NCI-H2107 (cell line): Measurements from ENCODE around the gene EIF4G3.
"Not testable (repeated sequence)": the region's sequence is repeated elsewhere in the genome, so short reads cannot be mapped to it uniquely, and the experiment has no call there.

Source experiments
- DNase-seq: peaks from one replicate; lab custom pipeline; 2025; lab: John Stamatoyannopoulos, UW

EIF4G3 gene

DNA sequence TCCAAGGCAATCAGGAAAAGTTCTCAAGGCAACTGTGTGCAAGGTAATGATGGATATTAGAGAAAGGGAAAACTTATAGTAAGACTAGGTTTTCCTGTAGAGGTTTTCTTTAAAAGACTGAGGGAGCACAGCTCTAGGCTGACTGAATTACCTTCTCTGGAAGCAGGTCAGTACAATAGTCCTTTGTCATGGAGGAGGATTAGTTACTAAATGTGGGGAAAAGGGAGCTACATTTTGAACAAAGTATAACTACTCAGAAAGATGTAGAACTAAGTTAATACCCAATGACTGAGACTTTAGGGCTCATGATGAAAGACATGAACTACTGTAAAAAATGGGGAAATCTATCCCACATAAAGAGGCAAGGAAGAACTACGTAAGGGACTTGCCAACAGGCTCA, 241.0 kb downstream of the EIF4G3 start:
- no peak for DNase-seq

DNA sequence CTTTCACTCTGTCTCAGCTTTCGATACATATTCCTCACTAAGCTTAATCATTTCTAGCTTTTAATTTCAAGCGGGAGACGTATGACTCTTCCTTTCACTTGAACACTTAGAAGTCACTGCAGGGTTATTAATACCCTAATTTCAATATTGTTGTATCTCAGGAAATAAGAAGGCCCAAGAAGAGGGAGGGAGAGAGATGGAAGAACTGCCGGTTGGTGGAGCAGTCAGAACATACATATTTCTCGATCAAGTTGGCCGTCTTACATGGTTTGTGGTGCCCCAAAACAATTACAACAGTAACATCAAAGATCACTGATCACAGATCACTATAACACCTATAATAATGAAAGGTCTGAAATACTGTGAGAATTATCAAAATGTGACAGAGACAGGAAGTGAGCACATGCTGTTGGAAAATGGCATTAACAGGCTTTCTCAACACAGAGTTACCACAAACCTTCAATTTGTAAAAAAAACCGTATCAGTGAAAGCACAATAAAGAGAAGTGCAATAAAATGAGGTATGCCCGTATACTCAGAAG, 244.2 kb downstream of the EIF4G3 start:
- DNase-seq, result no peak

DNA sequence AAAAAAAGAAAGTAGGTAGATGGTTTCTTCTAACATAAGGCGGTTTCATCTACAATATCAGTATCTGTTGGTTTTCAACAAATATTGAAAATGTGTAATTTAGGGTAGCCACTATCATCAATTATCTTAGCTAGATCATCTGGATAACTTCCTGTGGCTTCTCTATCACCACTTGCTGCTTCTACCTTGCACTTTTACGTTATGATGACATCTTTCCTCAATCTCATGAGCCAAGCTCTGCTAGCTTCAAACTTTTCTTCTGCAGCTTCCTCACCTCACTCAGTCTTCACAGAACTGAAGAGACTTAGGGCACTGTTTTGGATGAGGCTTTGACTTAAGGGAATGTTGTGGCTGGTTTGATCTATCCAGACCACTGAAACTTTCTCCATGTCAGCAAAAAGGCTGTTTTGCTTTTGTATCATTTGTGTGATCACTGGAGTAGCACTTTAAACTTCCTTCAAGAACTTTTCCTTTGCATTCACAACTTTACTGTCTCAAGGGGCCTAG, 244.7 kb downstream of the EIF4G3 start:
- DNase-seq, result no peak

DNA sequence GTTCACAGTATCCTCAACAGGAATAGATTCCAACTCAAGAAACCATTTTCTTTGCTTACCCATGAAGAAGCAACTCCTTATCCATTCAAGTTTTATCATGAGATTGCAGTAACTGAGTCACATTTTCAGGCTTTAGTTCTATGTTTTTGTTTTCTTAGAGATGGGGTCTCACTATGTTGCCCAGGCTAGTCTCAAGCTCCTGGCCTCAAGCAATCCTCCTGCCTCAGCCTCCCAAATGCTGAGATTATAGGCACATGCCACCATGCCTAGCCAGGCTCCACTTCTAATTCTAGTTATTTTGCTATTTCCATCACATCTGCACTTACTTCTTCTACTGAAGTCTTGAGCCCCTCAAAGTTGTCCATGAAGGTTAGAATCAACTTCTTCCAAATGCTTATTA, 246.3 kb downstream of the EIF4G3 start:
- DNase-seq, result no peak

DNA sequence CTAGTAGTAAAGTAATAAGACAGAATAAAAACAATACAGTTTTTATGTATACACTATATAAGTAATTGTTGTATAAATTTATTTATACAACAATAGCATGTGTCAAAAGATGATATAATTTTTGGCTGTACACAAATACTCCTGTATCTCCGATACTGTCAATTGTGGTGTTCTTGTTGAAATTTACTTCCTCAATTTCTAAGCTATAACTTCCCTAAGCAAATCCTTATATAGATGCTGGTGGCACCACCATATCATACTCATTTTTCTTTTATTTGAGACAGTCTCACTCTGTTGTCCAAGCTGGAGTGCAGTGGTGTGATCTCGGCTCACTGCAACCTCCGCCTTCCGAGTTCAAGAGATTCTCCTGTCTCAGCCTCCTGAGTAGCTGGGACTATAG, 248.6 kb downstream of the EIF4G3 start:
- no peak for DNase-seq

DNA sequence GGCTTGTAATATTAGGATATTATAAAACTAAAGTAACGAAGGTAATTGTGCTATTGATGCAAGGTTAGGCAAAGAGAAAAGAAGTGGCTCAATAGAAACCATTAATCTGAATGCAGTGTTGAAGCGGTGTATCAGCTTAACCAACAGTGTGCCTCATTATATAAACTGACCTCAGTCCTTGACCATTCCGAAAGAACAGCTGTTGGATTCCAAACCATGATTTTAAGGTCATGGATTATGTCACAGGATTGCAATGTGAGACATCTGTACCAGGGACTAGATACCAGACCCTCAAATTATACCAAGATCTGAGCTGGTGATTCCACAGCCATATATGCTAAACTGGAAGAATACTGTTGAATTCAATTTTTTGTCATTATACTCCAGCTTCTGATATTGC, 255.4 kb downstream of the EIF4G3 start:
- no peak for DNase-seq

GRCh38 chr1:20913242-20913641, 263.5 kb downstream of the EIF4G3 start:
- no peak for DNase-seq

DNA sequence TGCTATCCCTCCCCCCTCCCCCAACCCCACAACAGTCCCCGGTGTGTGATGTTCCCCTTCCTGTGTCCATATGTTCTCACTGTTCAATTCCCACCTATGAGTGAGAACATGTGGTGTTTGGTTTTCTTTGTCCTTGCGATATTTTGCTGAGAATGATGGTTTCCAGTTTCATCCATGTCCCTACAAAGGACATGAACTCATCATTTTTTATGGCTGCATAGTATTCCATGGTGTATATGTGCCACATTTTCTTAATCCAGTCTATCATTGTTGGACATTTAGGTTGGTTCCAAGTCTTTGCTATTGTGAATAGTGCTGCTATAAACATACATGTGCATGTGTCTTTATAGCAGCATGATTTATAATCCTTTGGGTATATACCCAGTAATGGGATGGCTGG, 269.2 kb downstream of the EIF4G3 start:
- not testable (repeated sequence) for DNase-seq

- no peak for DNase-seq
These were observed 273.3 kb downstream of the EIF4G3 start for GRCh38 chr1:20903437-20903836.

- DNase-seq, result no peak
These were observed 276.6 kb downstream of the EIF4G3 start for GRCh38 chr1:20900056-20900455.

DNA sequence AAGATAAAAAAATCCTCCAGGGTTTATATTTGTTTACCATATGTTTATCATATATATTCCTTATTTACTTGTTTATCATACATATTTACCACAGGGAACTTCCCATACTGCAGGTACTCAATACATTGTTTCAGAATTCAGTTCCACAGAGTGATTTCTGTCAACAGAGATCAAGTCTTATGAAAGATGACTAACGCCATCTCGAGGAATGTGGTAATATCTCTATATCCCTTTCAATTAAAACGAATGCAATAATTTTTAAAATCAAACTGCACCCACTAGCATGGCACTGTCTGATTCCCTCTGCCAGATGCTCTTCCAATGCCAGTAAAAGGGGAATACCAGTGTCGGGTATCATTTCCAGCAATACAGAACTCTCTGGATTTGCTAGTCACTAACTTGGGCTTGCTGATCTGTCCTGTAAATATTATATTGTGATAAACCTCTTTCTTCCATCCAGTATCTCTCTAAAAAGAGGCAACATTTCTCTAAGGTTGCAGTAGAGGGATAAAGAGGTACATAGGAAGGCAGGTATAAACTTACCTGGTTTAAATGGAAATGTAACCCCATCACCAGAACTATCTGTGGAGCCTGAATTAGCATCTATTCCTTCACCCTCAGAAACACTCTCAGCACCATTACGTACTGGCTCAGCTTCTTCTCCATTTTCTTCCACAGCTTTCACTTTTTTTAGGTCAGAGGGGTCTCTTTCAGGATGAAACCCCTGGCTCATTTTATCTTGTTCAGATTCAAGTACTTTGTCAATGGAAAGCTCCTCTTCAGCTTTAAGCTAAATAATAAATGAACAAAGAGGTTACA, 277.3 kb downstream of the EIF4G3 start:
- DNase-seq, result no peak

DNA sequence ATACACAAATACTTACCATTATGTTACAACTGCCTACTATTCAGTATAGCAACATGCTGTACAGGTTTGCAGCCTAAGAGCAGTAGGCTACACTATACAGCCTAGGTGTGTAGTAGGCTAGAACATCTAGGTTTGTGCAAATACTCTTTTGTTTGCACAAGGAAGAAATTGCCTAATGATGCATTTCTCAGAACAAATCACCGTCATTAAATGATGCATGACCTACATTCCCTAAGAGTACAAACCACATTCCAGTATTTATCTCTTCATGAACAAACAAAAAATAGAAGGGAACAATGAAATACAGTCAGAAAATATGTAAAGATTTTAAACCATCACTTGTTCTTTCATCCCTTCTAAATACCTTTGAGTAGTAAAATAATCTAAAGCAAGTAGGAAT, 279.9 kb downstream of the EIF4G3 start:
- no peak for DNase-seq

DNA sequence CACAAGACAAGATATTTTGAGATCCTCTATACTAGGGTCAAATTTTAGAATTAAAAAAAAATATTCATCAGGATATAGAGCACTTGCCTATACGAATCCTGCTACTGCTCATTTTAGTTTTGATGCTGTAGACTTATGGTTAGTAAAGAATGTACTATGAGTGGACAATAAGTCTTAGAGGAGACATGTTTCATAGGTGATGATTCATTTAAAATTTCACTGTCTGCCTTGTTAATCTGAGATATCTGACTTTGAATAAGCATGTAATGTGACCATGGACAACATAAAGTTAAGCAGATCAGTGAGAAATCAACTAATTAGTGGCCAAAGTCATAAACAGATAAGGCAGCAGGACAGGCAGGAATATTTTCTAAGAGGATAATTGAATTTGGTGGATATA, 282.8 kb downstream of the EIF4G3 start:
- no peak for DNase-seq

DNA sequence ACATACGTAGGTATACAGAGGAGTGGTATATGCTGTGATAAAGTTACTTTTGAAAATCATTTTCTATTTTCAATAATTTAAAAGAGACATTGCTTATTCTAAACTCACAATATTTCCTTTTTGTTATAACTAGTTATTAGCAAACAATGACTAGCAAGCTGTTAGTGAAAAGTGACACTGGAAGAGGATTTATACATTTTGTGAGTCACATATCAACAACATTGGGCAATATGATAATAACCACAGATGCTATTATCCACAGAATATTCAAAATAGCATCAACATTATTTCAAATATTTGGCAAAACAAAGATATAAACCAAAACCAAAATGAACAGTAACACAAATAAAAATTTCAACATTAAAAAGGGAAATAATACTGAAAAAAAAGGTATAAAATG, 285.6 kb downstream of the EIF4G3 start:
- DNase-seq, result no peak

DNA sequence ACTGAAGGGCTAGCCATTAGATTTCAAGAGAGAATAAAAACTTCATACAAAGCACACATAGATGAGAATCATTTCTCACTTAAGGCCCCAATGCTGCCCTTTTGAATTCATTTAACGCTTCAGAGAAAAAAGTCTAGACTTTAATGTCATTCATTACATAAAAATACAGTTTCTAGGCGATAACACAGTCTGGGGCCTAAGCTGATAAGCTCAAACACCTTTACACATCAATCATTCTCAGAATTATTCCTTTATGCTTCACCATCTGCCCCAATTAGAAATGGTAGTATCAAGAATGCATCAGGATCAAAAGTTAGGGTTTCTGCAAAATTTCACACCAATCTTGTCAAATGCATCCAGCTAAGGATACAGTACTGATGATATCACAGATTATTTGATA, 289.5 kb downstream of the EIF4G3 start:
- DNase-seq, result no peak

GRCh38 chr1:20885121-20885520, 291.6 kb downstream of the EIF4G3 start:
- no peak for DNase-seq

DNA sequence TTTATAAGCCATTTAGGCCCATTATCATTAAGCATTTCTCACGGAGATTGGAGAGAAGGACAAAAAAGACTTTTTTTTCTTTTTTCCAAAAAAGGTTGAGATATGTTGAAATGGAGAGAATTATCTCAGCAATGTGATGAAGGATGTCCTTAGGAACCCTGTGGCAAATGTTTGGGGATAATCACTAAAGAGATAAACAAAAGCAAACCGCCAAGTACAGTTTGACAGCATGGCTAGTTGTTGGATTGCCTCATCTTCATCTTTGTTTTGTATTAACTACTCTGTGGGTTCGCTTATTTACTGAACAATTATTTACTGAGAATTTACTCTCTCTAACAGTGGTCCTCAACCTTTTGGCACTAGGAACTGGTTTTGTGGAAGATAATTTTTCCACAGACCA, 292.2 kb downstream of the EIF4G3 start:
- DNase-seq, result no peak

DNA sequence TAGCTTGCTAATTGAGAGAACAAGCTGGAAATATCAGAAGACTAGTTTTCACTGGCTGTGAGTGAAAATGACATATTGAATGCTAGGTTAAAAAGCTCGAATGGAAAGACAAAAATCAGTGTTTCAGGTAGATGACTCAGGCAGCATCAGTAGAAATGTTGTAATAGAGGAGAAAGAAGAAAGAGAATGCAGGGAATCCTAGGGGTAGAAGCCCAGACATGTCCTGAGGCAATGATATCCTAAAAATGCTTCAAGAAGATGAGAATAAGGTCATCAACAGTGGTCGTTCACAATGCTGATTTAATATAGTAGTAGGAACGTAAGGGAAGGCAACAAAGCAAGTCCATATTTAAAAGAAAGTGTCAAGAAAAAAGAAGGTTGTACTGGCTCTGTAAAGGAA, 292.9 kb downstream of the EIF4G3 start:
- DNase-seq, result no peak

GRCh38 chr1:20882837-20883236, 293.9 kb downstream of the EIF4G3 start:
- DNase-seq, result no peak

- DNase-seq, result no peak
These were observed 297.9 kb downstream of the EIF4G3 start for GRCh38 chr1:20878799-20879198.

DNA sequence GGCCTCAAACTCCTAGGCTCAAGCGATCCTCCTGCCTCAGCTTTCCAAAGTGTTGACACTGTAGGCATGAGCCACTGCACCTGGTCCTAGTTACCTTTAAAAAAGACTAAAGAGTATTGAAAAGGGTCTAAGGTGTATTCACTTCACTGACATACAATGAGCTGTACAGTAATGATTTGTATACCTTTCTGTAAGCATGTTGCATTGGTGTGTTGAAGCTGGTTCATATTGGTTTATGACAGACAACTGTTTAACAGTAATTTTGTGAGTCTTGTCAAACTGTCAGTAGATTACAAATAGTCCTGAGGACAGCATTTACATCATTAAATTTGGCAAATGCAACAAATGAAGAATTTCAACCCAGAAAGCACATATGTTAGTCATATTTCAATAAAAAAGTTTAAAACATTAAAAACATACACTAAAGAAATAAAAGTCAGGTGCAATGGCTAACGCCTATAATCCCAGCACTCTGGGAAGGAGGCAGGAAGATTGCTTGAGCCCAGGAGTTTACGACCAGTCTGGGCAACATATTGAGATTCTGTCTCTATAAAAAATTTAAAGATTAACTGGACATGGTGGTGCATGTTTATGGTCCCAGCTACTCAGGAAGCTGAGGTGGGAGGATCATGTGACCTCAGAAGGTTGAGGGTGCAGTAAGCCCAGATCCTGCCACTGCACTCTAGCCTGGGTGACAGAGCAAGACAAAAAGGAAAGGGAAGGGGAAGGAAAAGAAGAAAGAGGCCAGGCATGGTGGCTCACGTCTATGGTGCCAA, 301.3 kb downstream of the EIF4G3 start:
- no peak for DNase-seq

DNA sequence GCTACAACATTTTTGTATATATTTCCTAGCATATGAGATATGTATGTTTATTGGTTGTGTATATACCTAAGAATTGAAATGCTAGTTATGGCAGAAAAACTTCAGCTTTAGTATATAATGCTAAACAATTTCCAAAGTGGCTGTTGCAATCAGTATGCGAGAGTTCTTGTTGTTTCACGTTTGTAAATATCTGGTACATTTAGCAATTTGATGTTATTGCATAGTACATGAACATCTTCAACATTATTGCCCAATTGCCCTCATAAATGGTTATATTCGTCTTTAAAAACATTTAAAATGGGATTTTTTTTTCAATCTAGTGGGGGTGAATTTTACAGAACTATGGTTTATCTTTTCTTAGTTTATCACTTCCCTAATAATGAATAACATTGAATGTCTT, 303.4 kb downstream of the EIF4G3 start:
- no peak for DNase-seq

DNA sequence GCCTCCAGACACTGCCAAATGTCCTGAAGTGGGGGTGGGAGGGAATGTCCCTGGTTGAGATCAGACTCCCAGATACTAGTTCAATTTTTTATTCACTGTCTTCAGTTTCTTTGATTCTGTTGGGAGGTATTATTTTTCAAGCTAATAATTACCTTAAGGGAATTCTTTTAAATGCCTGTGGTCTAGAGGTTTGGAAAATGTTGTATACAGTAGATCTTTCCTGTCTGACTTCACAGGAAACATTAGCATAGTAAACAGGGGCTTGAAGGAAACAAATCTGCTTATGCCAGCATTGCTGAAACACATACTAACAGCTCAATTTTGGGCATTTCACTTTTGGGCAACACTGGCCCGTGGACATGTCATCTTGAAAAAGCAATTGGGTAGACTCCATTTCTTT, 305.3 kb downstream of the EIF4G3 start:
- DNase-seq, result no peak
